Natural killer cell treated with Interleukin-12 subunit alpha and Interleukin-12 subunit beta and Interleukin-15 and Interleukin-18, amount 100 ng/mL, for 72 hours (primary cell): ENCODE measurements around the gene TXNDC5. TPM values are rescaled to one million over a fixed set of nuclear protein-coding genes. Genes with fewer than 3 reads are reported as not detected.

ENCODE experiments used
- ATAC-seq, 2 donors: fragments of 150-1000 bp; cut with Tn5 transposase in 1 of 2; sonication (Bioruptor Pico), chemical (Tn5 transposase) in 1 of 2; 2 replicates each; pipeline ENCODE4 v1.10.0; 2021
- DNase-seq: peaks from one replicate; pipeline ENCODE4 v3.0.0; 2022; ENCODE audit warnings: low spot score
- H3K27ac Mint-ChIP-seq, 2 donors: 1 replicate in 1 of 2; 2 replicates in 1 of 2; pipeline ENCODE4 v1.8.0; 2022; ENCODE audit warnings: mixed read lengths in 2 of 2, mild to moderate bottlenecking in 1 of 2, moderate library complexity in 1 of 2
- H3K27me3 Mint-ChIP-seq, 2 donors: 1 replicate in 1 of 2; 2 replicates in 1 of 2; pipeline ENCODE4 v1.8.0; 2022; ENCODE audit warnings: mixed read lengths in 2 of 2
- H3K36me3 Mint-ChIP-seq: one replicate; pipeline ENCODE4 v1.8.0; 2022; ENCODE audit warnings: mixed read lengths
- H3K4me1 Mint-ChIP-seq, 2 donors: 1 replicate in 1 of 2; 2 replicates in 1 of 2; pipeline ENCODE4 v1.8.0; 2022; ENCODE audit warnings: low read depth in 2 of 2, mixed read lengths in 2 of 2, mild to moderate bottlenecking in 1 of 2
- H3K4me3 Mint-ChIP-seq: one replicate; pipeline ENCODE4 v1.8.0; 2022; ENCODE audit warnings: mixed read lengths
- H3K9me3 Mint-ChIP-seq: 2 replicates; pipeline ENCODE4 v1.8.0; 2022; ENCODE audit warnings: mixed read lengths
- total RNA-seq, 2 donors: library from RNA; stranded (reverse); gene quantifications; one replicate each; pipeline ENCODE4 v1.2.3, GENCODE V29; 2022

TXNDC5 gene
- total RNA-seq, 2 donors from 2014 or later = 54.9 to 110 TPM

GRCh38 chr6:7909323-7910276, 988 bp downstream of the TXNDC5 start:
- H3K9me3 Mint-ChIP-seq = no peaks in the 10 kb centered on the region
- no peaks in the 10 kb centered on the region for H3K36me3 Mint-ChIP-seq

GRCh38 chr6:7907159-7907558, 3.4 kb downstream of the TXNDC5 start:
- Mint-ChIP-seq H3K9me3 (no peaks in the 10 kb centered on the region), H3K4me3 (no peak overlapping the region), H3K27me3 (no peaks in the 10 kb centered on the region), H3K36me3 (peaks cover 7% of the 10 kb centered on the region), H3K27ac (no peak overlapping the region), H3K4me1 (peaks cover 10 to 14% of the 10 kb centered on the region in 2 donors)
- DNase-seq (no peak), ATAC-seq (no peak)

More at GRCh38 chr6:7909323-7910276, 988 bp downstream of the TXNDC5 start:
- peak overlapping the region; percentile 24 to 55 for H3K27ac Mint-ChIP-seq
- peaks cover 10 to 14% of the 10 kb centered on the region in 2 donors for H3K4me1 Mint-ChIP-seq
- H3K4me3 Mint-ChIP-seq = peak overlapping the region; percentile 84
- no peaks in the 10 kb centered on the region for H3K27me3 Mint-ChIP-seq
- DNase-seq = peak; percentile 72
- peak; percentile 66 to 67 for ATAC-seq

- Mint-ChIP-seq H3K4me3 (no peak overlapping the region), H3K27ac (no peak overlapping the region), H3K9me3 (no peaks in the 10 kb centered on the region), H3K36me3 (peaks cover 7% of the 10 kb centered on the region), H3K4me1 (peaks cover 10 to 14% of the 10 kb centered on the region in 2 donors), H3K27me3 (no peaks in the 10 kb centered on the region)
- ATAC-seq = no peak
- DNase-seq = no peak
These were observed 3.8 kb downstream of the TXNDC5 start for GRCh38 chr6:7906741-7907140.

GRCh38 chr6:7905416-7905815, 5.2 kb downstream of the TXNDC5 start:
- ATAC-seq = no peak
- Mint-ChIP-seq H3K27me3 (no peaks in the 10 kb centered on the region), H3K27ac (peak overlapping the region in 1 of 2 donors; percentile 28), H3K9me3 (no peaks in the 10 kb centered on the region), H3K4me1 (peaks cover 5 to 14% of the 10 kb centered on the region in 2 donors), H3K4me3 (no peak overlapping the region), H3K36me3 (peaks cover 7% of the 10 kb centered on the region)
- no peak for DNase-seq

DNA sequence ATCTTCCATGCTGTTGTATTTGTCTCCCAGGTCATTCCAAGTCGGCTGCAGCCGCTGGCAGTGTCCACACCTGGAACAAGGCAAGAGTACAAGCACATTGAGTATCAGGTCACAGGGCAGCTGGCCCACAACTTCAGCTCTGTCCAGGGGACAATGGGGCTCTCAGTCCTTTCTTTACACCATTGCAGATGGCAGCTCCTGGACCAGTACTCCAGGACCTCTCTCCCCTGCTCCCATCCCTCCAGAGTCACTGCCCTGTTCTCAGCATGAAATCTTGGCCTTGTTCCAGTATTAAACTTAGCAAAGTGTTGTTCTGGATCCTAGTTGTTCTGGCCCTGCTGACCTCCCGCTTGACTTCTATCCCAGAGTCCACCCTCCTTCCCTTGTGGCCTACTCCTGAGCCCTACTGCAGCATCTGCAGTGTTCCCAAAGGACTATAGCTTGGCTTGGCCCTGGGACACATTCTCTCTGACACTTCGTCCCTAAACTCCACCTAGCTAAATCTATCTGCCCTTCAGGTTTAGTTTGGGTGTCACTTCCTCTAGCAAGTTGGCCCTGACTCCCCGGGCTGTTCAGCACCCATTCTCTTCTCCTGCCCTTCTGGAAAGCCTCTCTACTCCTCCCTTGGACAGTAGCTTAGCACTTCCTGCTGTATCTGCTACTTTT, 5.8 kb downstream of the TXNDC5 start:
- peaks cover 7% of the 10 kb centered on the region for H3K36me3 Mint-ChIP-seq
- ATAC-seq (no peak), DNase-seq (no peak)
- peaks cover 5 to 14% of the 10 kb centered on the region in 2 donors for H3K4me1 Mint-ChIP-seq
- peak overlapping the region in 1 of 2 donors; percentile 28 for H3K27ac Mint-ChIP-seq
- H3K27me3 Mint-ChIP-seq = no peaks in the 10 kb centered on the region
- H3K4me3 Mint-ChIP-seq = no peak overlapping the region
- H3K9me3 Mint-ChIP-seq = no peaks in the 10 kb centered on the region

- Mint-ChIP-seq H3K27ac (no peak overlapping the region), H3K9me3 (no peaks in the 10 kb centered on the region), H3K36me3 (peaks cover 10% of the 10 kb centered on the region), H3K27me3 (no peaks in the 10 kb centered on the region), H3K4me3 (no peak overlapping the region), H3K4me1 (peaks cover 5 to 9% of the 10 kb centered on the region in 2 donors)
- ATAC-seq = no peak
- DNase-seq = no peak
These were observed 6.9 kb downstream of the TXNDC5 start for GRCh38 chr6:7903673-7904072.

DNA sequence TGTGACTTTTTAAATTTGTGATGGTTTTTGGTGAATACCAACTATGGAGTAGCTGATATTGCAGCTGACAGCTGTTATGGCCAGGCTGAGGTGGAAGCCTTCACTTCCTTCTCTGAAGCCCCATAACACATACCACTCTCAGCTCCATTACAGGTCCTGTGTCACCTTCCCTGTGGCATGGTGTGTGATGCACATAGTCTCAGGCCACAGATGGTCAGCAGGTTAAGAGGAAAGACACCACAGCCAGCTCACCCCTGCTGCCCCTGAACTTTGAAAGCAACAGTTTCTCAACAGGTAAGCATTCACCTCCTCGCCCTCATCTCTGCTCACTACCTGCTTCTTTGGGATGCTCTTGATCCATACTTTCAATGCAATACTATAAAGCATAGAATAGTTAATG, 7.7 kb downstream of the TXNDC5 start:
- Mint-ChIP-seq H3K9me3 (no peaks in the 10 kb centered on the region), H3K27me3 (no peaks in the 10 kb centered on the region), H3K4me1 (peaks cover 4 to 9% of the 10 kb centered on the region in 2 donors), H3K4me3 (no peak overlapping the region), H3K27ac (no peak overlapping the region), H3K36me3 (peaks cover 18% of the 10 kb centered on the region)
- DNase-seq (no peak), ATAC-seq (no peak)

GRCh38 chr6:7902221-7902620, 8.4 kb downstream of the TXNDC5 start:
- Mint-ChIP-seq H3K27ac (no peak overlapping the region), H3K27me3 (no peaks in the 10 kb centered on the region), H3K36me3 (peaks cover 22% of the 10 kb centered on the region), H3K4me1 (peaks cover 0 to 6% of the 10 kb centered on the region in 2 donors), H3K4me3 (no peak overlapping the region), H3K9me3 (no peaks in the 10 kb centered on the region)
- ATAC-seq = no peak
- DNase-seq = no peak

GRCh38 chr6:7901780-7902179, 8.8 kb downstream of the TXNDC5 start:
- H3K27me3 Mint-ChIP-seq = no peaks in the 10 kb centered on the region
- DNase-seq (no peak), ATAC-seq (no peak)
- H3K4me3 Mint-ChIP-seq = no peak overlapping the region
- peaks cover 22% of the 10 kb centered on the region for H3K36me3 Mint-ChIP-seq
- H3K27ac Mint-ChIP-seq = no peak overlapping the region
- no peaks in the 10 kb centered on the region for H3K9me3 Mint-ChIP-seq
- H3K4me1 Mint-ChIP-seq = peaks cover 0 to 6% of the 10 kb centered on the region in 2 donors

DNA sequence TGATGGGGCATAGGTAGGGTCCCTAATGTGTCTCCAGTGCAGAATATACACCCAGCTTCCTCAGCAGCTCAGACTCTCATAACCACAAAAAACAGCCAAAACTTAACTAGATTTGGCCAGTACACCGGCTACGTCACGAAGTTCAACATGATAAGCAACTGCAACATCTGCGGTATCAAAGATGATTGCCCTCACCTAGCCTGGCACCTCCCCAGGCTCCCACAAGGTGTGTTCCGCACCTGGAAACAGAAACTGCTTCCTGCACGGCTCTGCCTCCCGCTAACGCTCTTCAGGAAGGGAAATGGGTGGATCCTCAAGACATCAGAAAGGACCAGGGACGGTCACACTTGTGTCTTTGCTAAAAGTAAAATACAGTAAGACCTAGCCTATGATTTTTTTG, 9.5 kb downstream of the TXNDC5 start:
- Mint-ChIP-seq H3K4me3 (no peak overlapping the region), H3K27me3 (no peaks in the 10 kb centered on the region), H3K36me3 (peaks cover 26% of the 10 kb centered on the region), H3K27ac (no peak overlapping the region), H3K4me1 (peaks cover 0 to 6% of the 10 kb centered on the region in 2 donors), H3K9me3 (no peaks in the 10 kb centered on the region)
- no peak for ATAC-seq
- DNase-seq = no peak

- Mint-ChIP-seq H3K27me3 (no peaks in the 10 kb centered on the region), H3K4me1 (peaks cover 0 to 6% of the 10 kb centered on the region in 2 donors)
These were observed 10.0 kb downstream of the TXNDC5 start for GRCh38 chr6:7900621-7901020.

GRCh38 chr6:7899889-7900213, 10.7 kb downstream of the TXNDC5 start:
- Mint-ChIP-seq H3K27me3 (no peaks in the 10 kb centered on the region), H3K9me3 (no peaks in the 10 kb centered on the region), H3K4me3 (no peak overlapping the region), H3K36me3 (peaks cover 30% of the 10 kb centered on the region), H3K27ac (no peak overlapping the region), H3K4me1 (peaks cover 0 to 2% of the 10 kb centered on the region in 2 donors)
- no peak for DNase-seq
- ATAC-seq = no peak

More at GRCh38 chr6:7900621-7901020, 10.0 kb downstream of the TXNDC5 start:
- Mint-ChIP-seq H3K4me3 (no peak overlapping the region), H3K9me3 (no peaks in the 10 kb centered on the region), H3K27ac (no peak overlapping the region), H3K36me3 (peaks cover 30% of the 10 kb centered on the region)
- DNase-seq (no peak), ATAC-seq (no peak)

GRCh38 chr6:7899101-7899888, 11.3 kb downstream of the TXNDC5 start:
- Mint-ChIP-seq H3K9me3 (no peaks in the 10 kb centered on the region), H3K4me3 (no peak overlapping the region), H3K4me1 (no peaks in the 10 kb centered on the region), H3K27ac (no peak overlapping the region), H3K27me3 (no peaks in the 10 kb centered on the region), H3K36me3 (peaks cover 30% of the 10 kb centered on the region)
- ATAC-seq = no peak
- no peak for DNase-seq
